ENCODE measurements around the gene VIPR1. TPM values are rescaled to one million over a fixed set of nuclear protein-coding genes. Genes with fewer than 3 reads are reported as not detected.
"Not testable (repeated sequence)": the region's sequence is repeated elsewhere in the genome, so short reads cannot be mapped to it uniquely, and the experiment has no call there.

VIPR1 gene
- polyA plus RNA-seq, 4 donors = 0.71 to 3.2 (median 2.2) TPM

- no peak for DNase-seq (ENCODE audit: low read depth in 4 of 4, low spot score in 3 of 4)
Observed at GRCh38 chr3:42530073-42530472, 27.6 kb downstream of the VIPR1 start.

- no peak for DNase-seq (ENCODE audit: low read depth in 4 of 4, low spot score in 3 of 4)
Observed at GRCh38 chr3:42531470-42531869, 29.0 kb downstream of the VIPR1 start.

- DNase-seq (ENCODE audit: low read depth in 4 of 4, low spot score in 3 of 4) = no peak
Observed at GRCh38 chr3:42532229-42532628, 29.8 kb downstream of the VIPR1 start.

- DNase-seq (ENCODE audit: low read depth in 4 of 4, low spot score in 3 of 4) = no peak
Observed at GRCh38 chr3:42533161-42533897, 30.9 kb downstream of the VIPR1 start.

- no peak for DNase-seq (ENCODE audit: low read depth in 4 of 4, low spot score in 3 of 4)
Observed at GRCh38 chr3:42535981-42536784, 33.7 kb downstream of the VIPR1 start.

- no peak for DNase-seq (ENCODE audit: low read depth in 4 of 4, low spot score in 3 of 4)
Observed at GRCh38 chr3:42537350-42537749, 34.9 kb downstream of the VIPR1 start.

- DNase-seq (ENCODE audit: low read depth in 4 of 4, low spot score in 3 of 4) = peak in 1 of 4 donors; percentile 12
Observed at GRCh38 chr3:42539871-42540714, 37.6 kb downstream of the VIPR1 start.

- no peak for DNase-seq (ENCODE audit: low read depth in 4 of 4, low spot score in 3 of 4)
Observed at GRCh38 chr3:42541079-42541478, 38.6 kb downstream of the VIPR1 start.

- DNase-seq (ENCODE audit: low read depth in 4 of 4, low spot score in 3 of 4) = no peak
Observed at GRCh38 chr3:42544492-42545283, 42.2 kb downstream of the VIPR1 start.

- no peak for DNase-seq (ENCODE audit: low read depth in 4 of 4, low spot score in 3 of 4)
Observed at GRCh38 chr3:42545284-42545900, 42.9 kb downstream of the VIPR1 start.

GRCh38 chr3:42546691-42547213 is 44.3 kb downstream of the VIPR1 start:
- no peak for DNase-seq (ENCODE audit: low read depth in 4 of 4, low spot score in 3 of 4)

GRCh38 chr3:42547401-42547945 is 45.0 kb downstream of the VIPR1 start:
- DNase-seq (ENCODE audit: low read depth in 4 of 4, low spot score in 3 of 4) = peak in 3 of 4 donors; percentile 12 to 20 (median 18)

- DNase-seq (ENCODE audit: low read depth in 4 of 4, low spot score in 3 of 4) = no peak
Observed at GRCh38 chr3:42549131-42549530, 46.7 kb downstream of the VIPR1 start.

GRCh38 chr3:42550250-42550649 is 47.8 kb downstream of the VIPR1 start:
- DNase-seq (ENCODE audit: low read depth in 4 of 4, low spot score in 3 of 4) = no peak

- DNase-seq (ENCODE audit: low read depth in 4 of 4, low spot score in 3 of 4) = no peak
Observed at GRCh38 chr3:42552830-42553229, 50.4 kb downstream of the VIPR1 start.

- no peak for DNase-seq (ENCODE audit: low read depth in 4 of 4, low spot score in 3 of 4)
Observed at GRCh38 chr3:42556089-42556632, 53.7 kb downstream of the VIPR1 start.

- DNase-seq (ENCODE audit: low read depth in 4 of 4, low spot score in 3 of 4) = not testable (repeated sequence)
Observed at GRCh38 chr3:42556817-42557216, 54.4 kb downstream of the VIPR1 start.

GRCh38 chr3:42557854-42558253 is 55.4 kb downstream of the VIPR1 start:
- no peak for DNase-seq (ENCODE audit: low read depth in 4 of 4, low spot score in 3 of 4)
